ENCODE results near the gene GORASP2.
A peak's percentile ranks its signal among the peaks of the same experiment; 100 is the strongest.

GORASP2 gene

GRCh38 chr2:170950221-170950761 is 21.2 kb downstream of the GORASP2 start:
- TF ChIP-seq CTCF (IDR thresholded peaks at IDR 0.05; ENCODE audit: low read depth, low read length, missing control alignments) = no peak
- no peak overlapping the region for H3K4me3 ChIP-seq (ENCODE audit: low read depth, low read length)
- in situ Hi-C loops (cut with HindIII; ENCODE audit: low sequenced_read_pairs) = loop anchor here (25.0 kb wide), 1 partner anchor 462 kb away; no protein-coding TSS in a partner anchor
- no peak for DNase-seq (ENCODE audit: low read depth)

GRCh38 chr2:170953941-170954340 is 24.9 kb downstream of the GORASP2 start:
- H3K4me3 ChIP-seq (ENCODE audit: low read depth, low read length) = no peak overlapping the region
- no peak for TF ChIP-seq CTCF (IDR thresholded peaks at IDR 0.05; ENCODE audit: low read depth, low read length, missing control alignments)
- in situ Hi-C loops (cut with HindIII; ENCODE audit: low sequenced_read_pairs) = loop anchor here (25.0 kb wide), 1 partner anchor 458 kb away; no protein-coding TSS in a partner anchor
- no peak for DNase-seq (ENCODE audit: low read depth)

- in situ Hi-C loops (cut with HindIII; ENCODE audit: low sequenced_read_pairs) = loop anchor here (25.0 kb wide), 1 partner anchor 449 kb away; no protein-coding TSS in a partner anchor
- no peak for DNase-seq (ENCODE audit: low read depth)
- no peak for TF ChIP-seq CTCF (IDR thresholded peaks at IDR 0.05; ENCODE audit: low read depth, low read length, missing control alignments)
- H3K4me3 ChIP-seq (ENCODE audit: low read depth, low read length) = no peak overlapping the region
Observed at GRCh38 chr2:170963386-170963785, 34.3 kb downstream of the GORASP2 start.

GRCh38 chr2:170965446-170966225 is 36.6 kb downstream of the GORASP2 start:
- in situ Hi-C loops (cut with HindIII; ENCODE audit: low sequenced_read_pairs) = loop anchor here (5.0 to 25.0 kb wide), 2 partner anchors 192 to 447 kb away; no protein-coding TSS in a partner anchor
- DNase-seq (ENCODE audit: low read depth) = peak; percentile 52
- no peak for TF ChIP-seq CTCF (IDR thresholded peaks at IDR 0.05; ENCODE audit: low read depth, low read length, missing control alignments)
- no peak overlapping the region for H3K4me3 ChIP-seq (ENCODE audit: low read depth, low read length)

GRCh38 chr2:170966648-170967396 is 37.8 kb downstream of the GORASP2 start:
- peak; percentile 19 for TF ChIP-seq CTCF (IDR thresholded peaks at IDR 0.05; ENCODE audit: low read depth, low read length, missing control alignments)
- in situ Hi-C loops (cut with HindIII; ENCODE audit: low sequenced_read_pairs) = loop anchor here (5.0 to 25.0 kb wide), 2 partner anchors 190 to 445 kb away; no protein-coding TSS in a partner anchor
- no peak for DNase-seq (ENCODE audit: low read depth)
- H3K4me3 ChIP-seq (ENCODE audit: low read depth, low read length) = no peak overlapping the region

- TF ChIP-seq CTCF (IDR thresholded peaks at IDR 0.05; ENCODE audit: low read depth, low read length, missing control alignments) = no peak
- in situ Hi-C loops (cut with HindIII; ENCODE audit: low sequenced_read_pairs) = loop anchor here (5.0 to 25.0 kb wide), 2 partner anchors 190 to 445 kb away; no protein-coding TSS in a partner anchor
- H3K4me3 ChIP-seq (ENCODE audit: low read depth, low read length) = no peak overlapping the region
- no peak for DNase-seq (ENCODE audit: low read depth)
Observed at GRCh38 chr2:170967553-170967952, 38.5 kb downstream of the GORASP2 start.

Measured in astrocyte of the cerebellum (primary cell).